ENCODE results near the gene C6.

- no peak for TF ChIP-seq CTCF (IDR thresholded peaks at IDR 0.05)
- TF ChIP-seq POLR2A (IDR thresholded peaks at IDR 0.05): no peak
Observed at GRCh38 chr5:41203033-41203432, 10.3 kb downstream of the C6 start.
